Colonic mucosa (tissue), 4 donors: Measurements from ENCODE around the gene GM2A. TPM values are rescaled to one million over a fixed set of nuclear protein-coding genes. Genes with fewer than 3 reads are reported as not detected.

Experiments
- DNase-seq: peaks from one replicate; pipeline ENCODE4 v3.0.0-alpha.2; 2020
- H3K27ac ChIP-seq: fragments of 200-600 bp; one replicate; pipeline ENCODE4 v1.8.0; 2021
- H3K27me3 ChIP-seq: fragments of 200-600 bp; one replicate; pipeline ENCODE4 v1.8.0; 2021
- H3K36me3 ChIP-seq: fragments of 200-600 bp; one replicate; pipeline ENCODE4 v1.8.0; 2021
- H3K4me1 ChIP-seq: fragments of 200-600 bp; one replicate; pipeline ENCODE4 v1.8.0; 2021; ENCODE audit warnings: mild to moderate bottlenecking
- H3K4me3 ChIP-seq: fragments of 200-600 bp; one replicate; pipeline ENCODE4 v1.8.0; 2021
- H3K9ac ChIP-seq, 2 donors: one replicate each; pipeline ENCODE4 v1.7.0; 2013; ENCODE audit warnings: control low read depth in 2 of 2, low read depth in 2 of 2, low read length in 2 of 2
- H3K9me3 ChIP-seq: fragments of 200-600 bp; one replicate; pipeline ENCODE4 v1.8.0; 2021
- intact Hi-C: fragments of 100-400 bp; cut with DNase I; formaldehyde crosslinking; loops from one replicate; pipeline ENCODE4 v1.14.1; 2022
- total RNA-seq, 2 donors: library from RNA; stranded (reverse); fragmentation: NEBNext Ultra II Directional in 1 of 2; extraction: Animal tissue kit (Norgen Biotek cat#: 25700) in 1 of 2; gene quantifications; one replicate each; pipeline ENCODE4 v1.2.1, GENCODE V29; 2021
- TF ChIP-seq, protein P1 (sequence below): fragments of 200-600 bp; IDR thresholded peaks from one replicate; pipeline ENCODE4 v1.8.0; 2022; ENCODE audit warnings: antibody characterized with exemption, mild to moderate bottlenecking
- donor health status: healthy.
- donor health status: DM: no; HTN: no; CAD: no.
- donor health status: DM: no; HTN: no; CAD: no.

The GM2A gene
- total RNA-seq, 2 donors from 2014 or later: 22.0 to 27.2 TPM

DNA sequence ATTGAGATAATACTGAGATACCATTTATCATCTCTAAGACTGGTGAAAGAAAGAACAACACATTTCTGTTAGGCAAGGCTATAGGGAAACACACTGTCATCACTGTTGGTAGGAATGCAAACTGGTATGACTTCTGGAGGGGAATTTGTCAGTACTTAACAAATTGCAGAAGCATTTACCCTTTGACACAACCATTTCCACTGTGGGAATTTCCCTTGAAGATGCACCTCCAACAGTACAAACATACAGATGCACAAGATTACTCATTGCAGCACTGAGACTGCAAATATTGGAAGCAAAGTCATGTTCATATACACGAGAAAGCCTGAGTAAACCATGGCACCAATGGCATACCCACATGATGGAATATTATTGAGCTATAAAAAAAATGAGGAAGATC lies 17.6 kb downstream of the GM2A start:
- no peak overlapping the region for H3K27ac ChIP-seq
- TF ChIP-seq, protein P1, sequence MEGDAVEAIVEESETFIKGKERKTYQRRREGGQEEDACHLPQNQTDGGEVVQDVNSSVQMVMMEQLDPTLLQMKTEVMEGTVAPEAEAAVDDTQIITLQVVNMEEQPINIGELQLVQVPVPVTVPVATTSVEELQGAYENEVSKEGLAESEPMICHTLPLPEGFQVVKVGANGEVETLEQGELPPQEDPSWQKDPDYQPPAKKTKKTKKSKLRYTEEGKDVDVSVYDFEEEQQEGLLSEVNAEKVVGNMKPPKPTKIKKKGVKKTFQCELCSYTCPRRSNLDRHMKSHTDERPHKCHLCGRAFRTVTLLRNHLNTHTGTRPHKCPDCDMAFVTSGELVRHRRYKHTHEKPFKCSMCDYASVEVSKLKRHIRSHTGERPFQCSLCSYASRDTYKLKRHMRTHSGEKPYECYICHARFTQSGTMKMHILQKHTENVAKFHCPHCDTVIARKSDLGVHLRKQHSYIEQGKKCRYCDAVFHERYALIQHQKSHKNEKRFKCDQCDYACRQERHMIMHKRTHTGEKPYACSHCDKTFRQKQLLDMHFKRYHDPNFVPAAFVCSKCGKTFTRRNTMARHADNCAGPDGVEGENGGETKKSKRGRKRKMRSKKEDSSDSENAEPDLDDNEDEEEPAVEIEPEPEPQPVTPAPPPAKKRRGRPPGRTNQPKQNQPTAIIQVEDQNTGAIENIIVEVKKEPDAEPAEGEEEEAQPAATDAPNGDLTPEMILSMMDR: no peak
- no peak overlapping the region for H3K4me3 ChIP-seq
- no peaks in the 10 kb centered on the region for H3K4me1 ChIP-seq
- intact Hi-C loops: no loop called here
- DNase-seq: no peak
- no peak overlapping the region for H3K9ac ChIP-seq
- no peaks in the 10 kb centered on the region for H3K27me3 ChIP-seq
- no peaks in the 10 kb centered on the region for H3K9me3 ChIP-seq
- no peaks in the 10 kb centered on the region for H3K36me3 ChIP-seq

DNA sequence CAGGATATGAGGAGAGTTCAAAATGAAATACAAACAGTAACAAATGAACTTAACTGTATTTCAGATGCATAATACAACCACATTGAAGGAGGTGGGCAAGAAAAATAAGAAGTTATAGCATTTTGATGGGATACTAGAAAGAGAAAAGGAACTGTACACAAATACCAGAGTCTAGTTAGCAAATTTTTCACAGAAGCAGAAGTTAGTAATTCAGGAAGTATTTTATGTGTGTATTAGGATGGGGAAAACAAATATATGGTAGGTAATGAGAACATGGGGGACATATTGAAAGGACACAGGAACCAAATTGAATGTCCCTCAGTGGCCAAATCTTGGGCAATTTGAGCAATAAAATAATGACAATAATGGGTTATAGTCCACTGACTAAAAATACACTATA lies 18.4 kb downstream of the GM2A start:
- H3K4me3 ChIP-seq: no peak overlapping the region
- no peaks in the 10 kb centered on the region for H3K4me1 ChIP-seq
- H3K9ac ChIP-seq: no peak overlapping the region
- TF ChIP-seq, protein P1: no peak
- intact Hi-C loops: no loop called here
- H3K36me3 ChIP-seq: no peaks in the 10 kb centered on the region
- H3K27ac ChIP-seq: no peak overlapping the region
- no peak for DNase-seq
- no peaks in the 10 kb centered on the region for H3K9me3 ChIP-seq
- H3K27me3 ChIP-seq: no peaks in the 10 kb centered on the region

DNA sequence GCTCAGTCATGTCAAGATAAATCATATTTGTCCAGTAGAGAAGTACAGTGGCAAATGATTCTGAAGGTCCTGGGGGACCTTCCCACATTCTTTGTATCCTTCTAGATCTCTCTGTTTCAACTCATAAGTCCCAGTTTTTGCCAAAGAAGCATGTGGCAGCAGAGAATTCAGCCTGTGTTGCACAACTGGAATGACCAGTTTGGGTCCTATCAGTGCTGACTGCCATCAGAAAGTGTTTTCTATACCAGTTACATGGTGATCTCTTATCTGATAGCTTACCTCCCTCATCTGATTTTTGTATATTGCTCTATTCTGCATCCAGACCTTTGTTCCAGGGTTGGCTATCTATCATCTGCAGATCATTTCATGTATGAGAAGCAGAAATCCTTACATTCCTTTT lies 21.7 kb downstream of the GM2A start:
- Histone ChIP-seq H3K36me3 (no peaks in the 10 kb centered on the region), H3K4me1 (no peaks in the 10 kb centered on the region), H3K27ac (no peak overlapping the region), H3K9ac (no peak overlapping the region), H3K9me3 (no peaks in the 10 kb centered on the region), H3K27me3 (no peaks in the 10 kb centered on the region), H3K4me3 (no peak overlapping the region)
- intact Hi-C loops: no loop called here
- TF ChIP-seq, protein P1: no peak
- no peak for DNase-seq

DNA sequence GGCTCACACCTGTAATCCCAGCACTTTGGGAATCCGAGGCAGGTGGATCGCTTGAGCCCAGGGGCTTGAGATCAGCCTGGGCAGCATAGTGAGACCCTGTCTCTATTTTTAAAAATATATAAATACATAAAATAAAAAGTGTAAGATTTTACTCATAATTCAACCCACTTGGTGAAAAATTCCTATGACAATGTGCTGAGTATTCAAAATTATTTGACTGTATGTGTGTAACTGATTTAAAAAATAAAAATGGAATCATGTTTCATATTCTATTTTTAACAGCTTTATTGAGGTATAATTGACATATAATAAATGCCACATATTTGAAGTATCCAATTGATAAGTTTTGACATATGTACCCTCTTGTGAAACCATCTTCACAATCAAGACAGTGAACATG lies 22.8 kb downstream of the GM2A start:
- no peaks in the 10 kb centered on the region for H3K27me3 ChIP-seq
- H3K9ac ChIP-seq: no peak overlapping the region
- H3K9me3 ChIP-seq: no peaks in the 10 kb centered on the region
- TF ChIP-seq, protein P1: no peak
- no peaks in the 10 kb centered on the region for H3K4me1 ChIP-seq
- no peak overlapping the region for H3K27ac ChIP-seq
- H3K36me3 ChIP-seq: no peaks in the 10 kb centered on the region
- DNase-seq: no peak
- intact Hi-C loops: no loop called here
- H3K4me3 ChIP-seq: no peak overlapping the region

DNA sequence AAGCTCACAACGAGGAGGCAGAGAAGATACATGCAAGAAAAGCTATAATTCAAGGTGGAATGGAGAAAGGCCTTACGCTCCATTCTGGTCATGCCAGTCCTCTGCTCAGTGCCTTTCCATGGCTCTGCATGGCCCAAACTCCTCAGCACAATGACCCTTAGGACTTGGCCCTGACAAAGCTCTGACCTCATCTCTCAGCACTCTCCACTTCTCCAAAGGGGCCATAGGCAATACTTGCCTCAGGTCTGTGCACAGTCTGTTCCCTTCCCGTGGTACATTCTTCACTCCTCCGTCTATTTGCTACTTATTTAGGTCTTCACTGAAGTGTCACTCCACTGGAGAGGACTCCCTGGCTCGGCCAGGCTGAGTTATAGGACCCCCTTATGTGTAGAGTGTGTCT lies 25.9 kb downstream of the GM2A start:
- Histone ChIP-seq H3K4me1 (no peaks in the 10 kb centered on the region), H3K36me3 (no peaks in the 10 kb centered on the region), H3K9me3 (no peaks in the 10 kb centered on the region), H3K27ac (no peak overlapping the region), H3K4me3 (no peak overlapping the region), H3K27me3 (no peaks in the 10 kb centered on the region), H3K9ac (no peak overlapping the region)
- intact Hi-C loops: no loop called here
- DNase-seq: no peak
- TF ChIP-seq, protein P1: no peak

DNA sequence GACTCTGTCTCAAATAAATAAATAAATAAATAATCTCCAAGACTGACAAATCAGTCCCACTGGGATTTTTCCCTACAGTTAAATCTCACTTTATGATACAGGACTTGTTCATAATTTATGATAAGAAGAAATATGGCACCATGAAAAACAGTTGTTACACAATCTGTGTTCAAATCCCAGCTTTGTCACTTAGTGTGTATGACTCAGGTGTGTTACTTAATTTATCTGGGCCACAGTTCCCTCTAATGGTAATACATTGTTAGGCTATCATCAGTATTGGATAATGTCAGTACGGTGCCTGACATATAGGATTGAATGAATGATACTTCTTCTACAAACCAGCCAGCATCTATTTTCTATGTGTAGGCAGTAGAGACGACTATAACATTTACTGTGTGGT lies 27.5 kb downstream of the GM2A start:
- Histone ChIP-seq H3K9ac (no peak overlapping the region), H3K27ac (no peak overlapping the region), H3K9me3 (no peaks in the 10 kb centered on the region), H3K27me3 (no peaks in the 10 kb centered on the region), H3K4me1 (no peaks in the 10 kb centered on the region), H3K4me3 (no peak overlapping the region), H3K36me3 (no peaks in the 10 kb centered on the region)
- intact Hi-C loops: no loop called here
- no peak for DNase-seq
- TF ChIP-seq, protein P1: no peak
